Hematopoietic multipotent progenitor cell (in vitro differentiated cells): Measurements from ENCODE around the gene ADGRV1. TPM values are rescaled to one million over a fixed set of nuclear protein-coding genes. Genes with fewer than 3 reads are reported as not detected.

Source experiments
- DNase-seq, 3 donors: peaks; one replicate each; pipeline ENCODE4 v3.0.0-alpha.2; 2011 to 2015; ENCODE audit warnings: low read depth in 2 of 3, low spot score in 2 of 3
- total RNA-seq: library from RNA; depleted of rRNA; stranded (reverse); fragments of >200 nt; gene quantifications from one replicate; pipeline ENCODE4 v1.2.3, GENCODE V29; 2012

Gene ADGRV1
- total RNA-seq, 1 donor: 0.27 TPM

DNA sequence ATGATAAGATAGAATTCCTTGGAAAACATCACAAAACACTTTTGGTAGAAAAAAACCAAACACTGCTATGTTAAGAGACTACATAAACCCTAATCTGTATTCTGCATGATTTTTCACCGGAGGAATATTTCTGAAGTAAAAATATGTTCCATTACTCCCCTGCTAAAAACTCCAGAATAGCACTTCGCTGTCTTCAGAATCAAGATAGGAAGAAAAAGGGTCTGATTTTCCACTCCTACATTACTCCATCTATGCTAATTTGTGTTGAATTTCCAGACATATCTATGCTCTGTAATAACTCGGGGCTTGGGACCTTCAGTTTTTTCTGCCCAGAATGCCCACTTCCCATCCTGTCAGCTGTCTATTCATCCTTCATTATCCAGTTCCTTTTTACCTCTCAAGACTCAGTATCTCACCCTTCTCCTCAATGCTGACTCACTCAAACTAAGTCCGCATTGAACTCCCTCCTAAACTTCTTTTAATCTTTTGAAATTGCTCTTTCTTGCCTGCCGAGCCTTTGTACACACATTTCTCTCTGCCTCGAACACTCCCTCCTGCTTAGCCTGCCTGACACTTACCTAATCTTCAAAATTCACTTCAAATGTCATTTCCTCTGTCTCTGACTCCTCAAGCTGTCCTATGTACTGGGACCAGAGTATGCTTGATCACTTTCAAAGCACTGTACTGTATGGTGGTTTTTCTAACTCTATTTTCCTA, 653.6 kb downstream of the ADGRV1 start:
- no peak for DNase-seq

DNA sequence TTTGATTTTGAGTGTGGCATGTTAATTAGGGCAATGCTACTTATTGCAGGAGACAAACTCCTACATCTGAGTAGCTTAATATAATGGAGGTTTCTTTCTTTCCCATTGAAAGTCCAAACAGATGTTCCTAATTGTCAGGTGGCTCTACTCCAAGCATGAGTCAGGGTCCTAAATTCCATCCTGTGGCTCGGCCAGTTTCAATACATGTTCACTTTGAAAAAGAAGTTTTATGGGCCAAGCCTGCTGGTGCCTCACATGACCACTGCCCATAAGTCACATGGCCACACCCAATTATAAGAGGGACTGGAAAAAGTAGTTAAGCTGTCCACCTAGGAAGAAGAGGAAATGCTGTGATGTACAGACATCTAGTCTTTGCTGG, 654.1 kb downstream of the ADGRV1 start:
- DNase-seq: no peak

Other genes starting within 250 kb of the ADGRV1 start
- 0.54 TPM for gene CETN3, start 149.0 kb upstream of the ADGRV1 start, total RNA-seq
- gene MBLAC2, start 84.0 kb upstream of the ADGRV1 start, total RNA-seq: 12.9 TPM
- gene POLR3G, start 83.9 kb upstream of the ADGRV1 start, total RNA-seq: 1.9 TPM
- gene LYSMD3, start 29.2 kb upstream of the ADGRV1 start, total RNA-seq: 5.9 TPM